Suprapubic skin (tissue), 4 donors: Measurements from ENCODE around the gene UBE2QL1. TPM values are rescaled to one million over a fixed set of nuclear protein-coding genes. Genes with fewer than 3 reads are reported as not detected.

Experiments
- DNase-seq, 2 donors: peaks; one replicate each; pipeline ENCODE4 v3.0.0-alpha.2; 2019; ENCODE audit warnings: low spot score in 2 of 2
- H3K27ac ChIP-seq: fragments of 200-600 bp; sonication (generic); one replicate; pipeline ENCODE4 v1.5.1; 2019
- H3K27me3 ChIP-seq: fragments of 200-600 bp; sonication (generic); one replicate; pipeline ENCODE4 v1.5.1; 2019
- H3K36me3 ChIP-seq: fragments of 200-600 bp; sonication (generic); one replicate; pipeline ENCODE4 v1.5.1; 2019
- H3K4me1 ChIP-seq: fragments of 200-600 bp; sonication (generic); one replicate; pipeline ENCODE4 v1.5.1; 2019
- H3K4me3 ChIP-seq: fragments of 200-600 bp; sonication (generic); one replicate; pipeline ENCODE4 v1.5.1; 2019; ENCODE audit warnings: mild to moderate bottlenecking
- H3K9me3 ChIP-seq: fragments of 200-600 bp; sonication (generic); one replicate; pipeline ENCODE4 v1.5.1; 2019
- CTCF ChIP-seq, 2 donors: fragments of 200-600 bp in 1 of 2; fragments of 450-650 bp in 1 of 2; sonication (generic) in 1 of 2; IDR thresholded peaks; one replicate each; pipeline ENCODE4 v1.5.1; 2016 to 2019; ENCODE audit warnings: antibody characterized with exemption in 2 of 2, mild to moderate bottlenecking in 1 of 2, moderate library complexity in 1 of 2
- EP300 ChIP-seq: sonication (generic); formaldehyde crosslinking; IDR thresholded peaks from one replicate; pipeline ENCODE4 v1.6.1; 2017; ENCODE audit warnings: antibody characterized with exemption
- POLR2A ChIP-seq, 2 donors: fragments of 450-650 bp; IDR thresholded peaks; one replicate each; pipeline ENCODE4 v1.6.1; 2017; ENCODE audit warnings: antibody characterized with exemption in 2 of 2, mild to moderate bottlenecking in 2 of 2, moderate library complexity in 2 of 2
- POLR2AphosphoS5 ChIP-seq, 3 donors: sonication (generic); formaldehyde crosslinking; IDR thresholded peaks; one replicate each; pipeline ENCODE4 v1.6.1; 2017; ENCODE audit warnings: antibody characterized with exemption in 3 of 3
- WGBS: methylation state at CpG from one replicate; pipeline ENCODE4 v1.1.5; 2018; 5-methylcytosine and 5-hydroxymethylcytosine counted together
- total RNA-seq, 4 donors: library from RNA; depleted of rRNA; stranded (reverse); fragments of >200 nt; gene quantifications; one replicate each; pipeline ENCODE4 v1.1.0, GENCODE V29; 2016

The UBE2QL1 gene
- total RNA-seq, 4 donors from 2014 or later: 1.1 to 5.0 (median 3.2) TPM

- peaks cover 3% of the 10 kb centered on the region for H3K27me3 ChIP-seq
Observed at GRCh38 chr5:6491919-6492290, 43.2 kb downstream of the UBE2QL1 start.

GRCh38 chr5:6492934-6493333, 44.3 kb downstream of the UBE2QL1 start:
- no peak overlapping the region for H3K4me3 ChIP-seq
- 84% methylated on average over 4 of the region's 4 CpGs for WGBS
- H3K9me3 ChIP-seq: no peaks in the 10 kb centered on the region
- no peaks in the 10 kb centered on the region for H3K36me3 ChIP-seq
- H3K27ac ChIP-seq: no peak overlapping the region
- no peak for DNase-seq
- TF ChIP-seq EP300 (no peak), POLR2AphosphoS5 (IDR thresholded peaks at IDR 0.05) (no peak), POLR2A (IDR thresholded peaks at IDR 0.05) (no peak), CTCF (IDR thresholded peaks at IDR 0.05) (no peak)
- H3K4me1 ChIP-seq: no peaks in the 10 kb centered on the region
- peaks cover 3% of the 10 kb centered on the region for H3K27me3 ChIP-seq

More at GRCh38 chr5:6491919-6492290, 43.2 kb downstream of the UBE2QL1 start:
- DNase-seq: no peak
- Histone ChIP-seq H3K4me3 (no peak overlapping the region), H3K4me1 (no peaks in the 10 kb centered on the region), H3K9me3 (no peaks in the 10 kb centered on the region), H3K27ac (no peak overlapping the region), H3K36me3 (no peaks in the 10 kb centered on the region)
- WGBS: 90% methylated on average over 13 of the region's 13 CpGs
- TF ChIP-seq EP300 (no peak), CTCF (IDR thresholded peaks at IDR 0.05) (no peak), POLR2AphosphoS5 (IDR thresholded peaks at IDR 0.05) (no peak), POLR2A (IDR thresholded peaks at IDR 0.05) (no peak)

GRCh38 chr5:6493681-6494454, 45.2 kb downstream of the UBE2QL1 start:
- TF ChIP-seq EP300: no peak
- TF ChIP-seq POLR2AphosphoS5 (IDR thresholded peaks at IDR 0.05): no peak
- no peak for TF ChIP-seq CTCF (IDR thresholded peaks at IDR 0.05)
- TF ChIP-seq POLR2A (IDR thresholded peaks at IDR 0.05): no peak
- Histone ChIP-seq H3K36me3 (no peaks in the 10 kb centered on the region), H3K9me3 (no peaks in the 10 kb centered on the region), H3K27ac (no peak overlapping the region), H3K27me3 (peaks cover 3% of the 10 kb centered on the region), H3K4me3 (no peak overlapping the region), H3K4me1 (no peaks in the 10 kb centered on the region)
- 87% methylated on average over 9 of the region's 9 CpGs for WGBS
- no peak for DNase-seq

GRCh38 chr5:6494939-6495338, 46.3 kb downstream of the UBE2QL1 start:
- TF ChIP-seq POLR2A (IDR thresholded peaks at IDR 0.05) (no peak), POLR2AphosphoS5 (IDR thresholded peaks at IDR 0.05) (no peak), EP300 (no peak), CTCF (IDR thresholded peaks at IDR 0.05) (no peak)
- Histone ChIP-seq H3K4me1 (no peaks in the 10 kb centered on the region), H3K27me3 (no peaks in the 10 kb centered on the region), H3K36me3 (no peaks in the 10 kb centered on the region), H3K4me3 (no peak overlapping the region), H3K27ac (no peak overlapping the region), H3K9me3 (no peaks in the 10 kb centered on the region)
- WGBS: 80% methylated on average over 5 of the region's 5 CpGs
- no peak for DNase-seq

GRCh38 chr5:6495433-6496206, 47.0 kb downstream of the UBE2QL1 start:
- Histone ChIP-seq H3K9me3 (no peaks in the 10 kb centered on the region), H3K4me3 (no peak overlapping the region), H3K27me3 (no peaks in the 10 kb centered on the region), H3K27ac (no peak overlapping the region), H3K36me3 (no peaks in the 10 kb centered on the region), H3K4me1 (no peaks in the 10 kb centered on the region)
- 86% methylated on average over 8 of the region's 8 CpGs for WGBS
- TF ChIP-seq EP300 (no peak), POLR2A (IDR thresholded peaks at IDR 0.05) (no peak), CTCF (IDR thresholded peaks at IDR 0.05) (no peak), POLR2AphosphoS5 (IDR thresholded peaks at IDR 0.05) (no peak)
- DNase-seq: no peak
